ENCODE measurements around the gene SLC25A34.
"Not testable (repeated sequence)": the region's sequence is repeated elsewhere in the genome, so short reads cannot be mapped to it uniquely, and the experiment has no call there.

The SLC25A34 gene

DNA sequence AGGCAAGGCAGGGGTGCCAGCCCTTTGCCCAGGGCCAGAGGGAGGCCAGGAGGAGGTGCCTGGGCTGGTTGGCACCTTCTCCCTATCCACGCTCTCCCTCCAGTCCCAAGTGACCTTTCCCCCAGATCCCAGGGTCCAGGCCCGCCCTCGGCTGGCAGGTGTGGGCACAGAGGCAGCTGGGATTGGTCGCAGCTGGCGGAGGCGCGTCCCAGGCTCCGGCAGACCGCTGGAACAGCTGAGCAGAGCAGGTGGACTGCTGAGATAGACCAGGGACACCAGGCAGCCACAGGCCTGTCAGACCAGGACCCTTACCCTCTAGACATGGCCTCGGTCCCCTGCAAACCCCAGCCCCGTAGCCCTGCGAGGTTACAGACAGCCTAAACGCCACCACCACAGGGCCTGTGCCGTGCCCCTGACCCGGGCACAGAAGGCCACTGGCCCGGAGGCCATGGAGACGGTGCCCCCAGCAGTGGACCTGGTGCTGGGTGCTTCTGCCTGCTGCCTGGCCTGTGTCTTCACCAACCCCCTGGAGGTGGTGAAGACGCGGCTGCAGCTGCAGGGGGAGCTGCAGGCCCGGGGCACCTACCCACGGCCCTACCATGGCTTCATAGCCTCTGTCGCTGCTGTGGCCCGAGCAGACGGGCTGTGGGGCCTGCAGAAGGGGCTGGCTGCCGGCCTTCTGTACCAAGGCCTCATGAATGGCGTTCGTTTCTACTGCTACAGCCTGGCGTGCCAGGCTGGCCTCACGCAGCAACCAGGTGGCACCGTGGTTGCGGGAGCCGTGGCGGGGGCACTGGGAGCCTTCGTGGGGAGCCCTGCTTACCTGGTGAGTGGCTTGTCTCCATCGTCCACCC, at the start of gene SLC25A34:
Gene SLC25A34 (plus strand): TSS at position 221 of the 854 bp plus-strand sequence. CDS start 228 bp downstream, at position 449.
- in situ Hi-C loops (cut with HindIII; ENCODE audit: low sequenced_read_pairs): no loop called here

DNA sequence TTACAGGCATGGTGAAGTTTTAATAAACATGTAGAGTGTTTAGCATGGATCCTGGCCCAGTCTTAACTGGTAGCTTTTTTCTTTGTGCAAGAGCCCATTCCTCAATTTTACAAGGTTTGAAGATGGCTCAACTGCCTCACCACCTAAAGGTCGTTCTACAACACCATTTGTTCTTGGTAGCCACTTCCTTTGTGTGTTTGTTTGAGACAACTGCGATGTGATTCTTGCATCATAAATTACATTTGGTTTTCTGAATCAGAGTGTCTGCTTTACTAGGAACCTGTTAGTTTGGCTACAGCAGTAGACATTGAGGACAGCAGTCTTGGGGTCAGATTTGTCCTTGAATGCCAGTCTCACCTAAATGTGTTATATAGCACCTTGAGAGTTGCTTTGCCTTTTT, 48.6 kb upstream of the SLC25A34 start:
- in situ Hi-C loops (cut with HindIII; ENCODE audit: low sequenced_read_pairs): no loop called here

DNA sequence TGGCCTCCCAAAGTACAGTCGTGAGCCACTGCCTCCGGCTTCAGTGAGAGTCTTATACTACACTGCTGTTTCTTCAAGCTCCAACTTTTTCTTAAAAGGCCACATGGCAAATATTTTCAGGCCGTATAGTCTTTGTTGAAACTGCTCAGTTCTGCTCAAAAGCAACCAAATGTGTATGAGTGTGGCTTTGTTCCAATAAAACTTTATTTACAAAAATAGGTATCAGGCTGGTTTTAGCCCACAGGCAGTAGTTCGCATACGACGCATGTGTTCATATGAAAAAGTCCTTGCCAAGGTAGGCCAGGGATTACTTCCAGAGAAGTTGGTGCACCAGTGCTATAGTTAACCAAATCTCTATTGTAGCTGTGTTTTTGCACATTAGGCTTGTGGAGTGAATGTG, 45.7 kb upstream of the SLC25A34 start:
- in situ Hi-C loops (cut with HindIII; ENCODE audit: low sequenced_read_pairs): no loop called here

DNA sequence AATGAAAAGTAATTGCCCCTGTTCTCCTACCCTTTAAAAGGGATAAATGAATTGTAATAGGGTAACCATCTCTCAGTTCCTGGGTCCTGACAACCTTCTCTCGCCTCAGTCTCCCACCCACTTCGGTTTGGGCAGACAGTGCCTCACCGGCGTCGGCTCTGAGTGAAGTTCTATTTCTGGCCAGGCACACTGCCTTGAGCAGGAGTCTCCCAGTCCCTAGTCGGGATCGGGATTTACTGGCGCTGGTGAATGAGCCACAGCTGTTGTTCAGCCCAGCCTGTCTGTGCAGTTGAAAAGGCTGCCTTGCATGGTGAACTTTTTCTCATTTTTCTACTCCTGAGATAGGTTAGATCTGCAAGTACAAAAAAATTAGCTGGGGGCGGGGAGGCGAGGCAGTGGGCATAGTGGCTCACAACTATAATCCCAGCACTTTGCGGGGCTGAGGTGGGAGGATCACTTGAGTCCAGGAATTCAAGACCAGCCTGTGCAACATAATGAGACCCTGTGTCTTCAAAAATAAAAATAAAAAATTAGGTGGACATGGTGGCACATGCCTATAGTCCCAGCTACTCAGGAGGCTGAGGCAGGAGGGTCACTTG, 44.5 kb upstream of the SLC25A34 start:
- in situ Hi-C loops (cut with HindIII; ENCODE audit: low sequenced_read_pairs): no loop called here

DNA sequence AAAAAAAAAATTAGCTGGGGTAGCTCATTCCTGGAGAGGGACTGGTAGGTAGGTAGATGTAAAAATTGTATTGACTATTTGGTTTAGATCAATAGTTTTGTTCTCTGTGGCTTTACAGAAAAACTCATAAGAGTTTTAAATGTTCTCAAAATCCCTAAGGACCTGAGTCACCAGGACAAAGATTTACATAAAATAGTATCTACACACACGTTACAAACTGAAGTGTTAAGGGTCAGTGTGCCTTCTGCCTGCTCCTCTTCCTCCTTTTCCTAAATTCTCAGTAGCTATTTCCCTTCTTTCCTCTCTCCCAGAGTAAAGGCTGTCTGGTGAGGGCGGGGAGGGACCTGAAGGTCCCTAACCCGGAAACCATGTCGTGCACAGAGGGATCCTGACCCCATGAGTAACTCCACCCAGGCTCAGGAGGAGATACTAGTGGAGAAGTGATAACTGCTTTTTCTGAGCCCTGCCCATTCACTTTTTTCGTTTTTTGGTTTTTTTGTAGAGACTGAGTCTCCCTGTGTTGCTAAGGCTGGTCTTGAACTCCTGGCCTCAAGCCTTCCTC, 43.9 kb upstream of the SLC25A34 start:
- in situ Hi-C loops (cut with HindIII; ENCODE audit: low sequenced_read_pairs): no loop called here

DNA sequence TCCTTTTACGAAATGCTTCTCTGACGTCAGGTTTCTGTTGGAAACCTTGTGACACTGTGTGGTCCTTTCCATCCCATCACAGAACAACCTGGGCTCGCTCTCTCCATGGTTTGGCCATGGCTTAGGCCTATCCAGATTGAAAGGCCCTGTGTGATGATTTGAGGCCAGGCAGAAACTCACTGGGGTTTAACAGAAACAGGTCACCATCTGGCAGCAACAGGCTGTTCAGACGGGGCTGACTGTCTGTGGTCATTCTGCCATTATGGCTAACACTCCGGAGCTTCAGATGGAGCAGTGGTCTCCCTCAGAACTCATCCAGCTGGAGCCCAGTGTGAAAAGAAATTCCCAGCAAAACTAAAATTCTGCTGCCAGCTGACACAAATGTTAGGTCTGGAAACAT, 42.7 kb upstream of the SLC25A34 start:
- in situ Hi-C loops (cut with HindIII; ENCODE audit: low sequenced_read_pairs): no loop called here

DNA sequence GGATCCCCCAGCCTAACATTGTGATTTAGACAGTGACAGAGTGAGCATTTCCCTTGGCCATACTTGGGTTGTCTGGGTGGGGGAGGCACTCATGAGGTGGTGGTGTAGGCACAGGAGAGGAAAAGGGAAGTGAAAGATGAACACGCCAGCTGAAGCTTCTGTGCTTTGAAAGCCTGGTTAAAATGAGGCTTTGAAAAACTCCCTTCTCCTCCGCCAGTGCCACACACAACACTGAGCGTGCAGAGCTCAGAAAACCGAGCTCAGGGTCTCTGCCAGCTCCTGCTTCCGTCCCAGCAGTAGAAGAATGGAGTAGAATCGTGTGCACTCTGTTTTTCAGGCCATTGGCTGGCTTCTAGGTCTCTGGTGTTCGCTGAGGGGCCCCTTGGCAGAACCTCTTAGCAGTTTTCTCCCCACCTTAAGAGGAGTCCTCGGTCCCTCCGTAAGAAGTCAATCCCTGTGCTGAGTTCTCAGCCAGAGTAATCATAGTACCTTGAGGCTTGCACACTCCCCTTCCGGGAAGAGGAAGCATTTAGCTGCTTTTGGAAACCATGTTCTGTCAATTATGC, 39.0 kb upstream of the SLC25A34 start:
- in situ Hi-C loops (cut with HindIII; ENCODE audit: low sequenced_read_pairs): no loop called here

DNA sequence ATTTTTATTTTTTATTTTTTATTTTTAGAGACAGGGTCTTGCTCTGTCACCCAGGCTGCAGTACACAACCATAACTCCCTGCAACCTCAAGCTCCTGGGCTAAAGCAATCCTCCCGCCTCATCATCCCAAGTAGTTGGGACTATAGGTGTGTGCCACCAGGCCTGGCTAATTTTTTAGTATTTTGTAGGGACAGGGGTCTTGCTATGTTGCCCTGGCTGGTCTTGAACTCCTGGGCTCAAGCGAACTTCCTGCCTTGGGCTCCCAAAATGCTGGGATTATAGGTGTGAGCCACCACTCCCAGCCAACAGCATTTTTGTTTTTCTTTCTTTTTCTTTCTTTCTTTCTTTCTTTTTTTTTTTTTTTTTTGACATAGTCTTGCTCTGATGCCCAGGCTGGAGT, 37.9 kb upstream of the SLC25A34 start:
- in situ Hi-C loops (cut with HindIII; ENCODE audit: low sequenced_read_pairs): no loop called here

DNA sequence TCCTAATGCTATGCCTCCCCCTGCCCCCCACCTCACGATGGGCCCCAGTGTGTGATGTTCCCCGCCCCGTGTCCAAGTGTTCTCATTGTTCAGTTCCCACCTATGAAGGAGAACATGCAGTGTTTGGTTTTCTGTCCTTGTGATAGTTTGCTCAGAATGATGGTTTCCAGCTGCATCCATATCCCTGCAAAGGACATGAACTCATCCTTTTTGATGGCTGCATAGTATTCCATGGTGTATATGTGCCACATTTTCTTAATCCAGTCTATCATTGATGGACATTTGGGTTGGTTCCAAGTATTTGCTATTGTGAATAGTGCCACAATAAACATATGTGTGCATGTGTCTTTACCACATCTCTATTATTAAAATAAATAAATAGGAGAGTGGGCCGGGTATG, 36.7 kb upstream of the SLC25A34 start:
- in situ Hi-C loops (cut with HindIII; ENCODE audit: low sequenced_read_pairs): not testable (repeated sequence)

DNA sequence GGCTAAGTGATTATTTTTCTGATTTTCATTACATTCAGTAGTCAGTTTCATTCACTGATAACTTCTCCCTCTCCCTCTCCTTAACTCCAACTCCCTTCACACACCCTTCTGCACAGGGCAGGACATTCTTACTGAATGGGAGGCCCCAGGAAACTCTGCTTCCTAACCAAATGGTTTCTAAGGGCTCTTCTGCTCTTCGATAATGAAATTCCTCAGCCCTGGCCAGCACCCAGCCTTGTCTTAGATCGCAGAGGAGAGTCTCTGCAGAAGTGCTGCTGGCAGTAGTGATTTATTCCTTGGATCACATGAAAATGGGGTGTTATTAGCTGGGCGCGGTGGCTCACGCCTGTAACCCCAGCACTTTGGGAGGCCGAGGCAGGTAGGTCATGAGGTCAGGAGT, 35.5 kb upstream of the SLC25A34 start:
- in situ Hi-C loops (cut with HindIII; ENCODE audit: low sequenced_read_pairs): no loop called here

DNA sequence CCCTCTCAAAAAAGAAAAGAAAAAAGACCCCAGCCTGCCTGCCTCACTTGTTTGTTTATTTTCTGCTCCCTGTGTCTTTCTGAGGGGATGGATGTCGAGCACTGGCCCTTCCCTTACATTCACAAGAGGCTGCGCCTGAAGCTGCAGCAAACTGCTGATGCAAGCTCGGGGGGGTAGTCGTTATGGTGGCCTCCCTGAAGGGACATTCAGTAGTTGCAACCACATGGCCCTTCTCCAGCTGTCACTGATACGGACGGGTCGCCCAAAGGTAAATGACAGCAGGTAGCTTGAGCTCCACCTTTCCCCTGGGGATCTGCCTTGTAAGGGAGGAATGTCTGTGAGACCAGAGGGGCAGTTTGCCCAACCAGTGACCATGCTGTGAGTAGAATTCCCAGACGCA, 34.3 kb upstream of the SLC25A34 start:
- in situ Hi-C loops (cut with HindIII; ENCODE audit: low sequenced_read_pairs): no loop called here

DNA sequence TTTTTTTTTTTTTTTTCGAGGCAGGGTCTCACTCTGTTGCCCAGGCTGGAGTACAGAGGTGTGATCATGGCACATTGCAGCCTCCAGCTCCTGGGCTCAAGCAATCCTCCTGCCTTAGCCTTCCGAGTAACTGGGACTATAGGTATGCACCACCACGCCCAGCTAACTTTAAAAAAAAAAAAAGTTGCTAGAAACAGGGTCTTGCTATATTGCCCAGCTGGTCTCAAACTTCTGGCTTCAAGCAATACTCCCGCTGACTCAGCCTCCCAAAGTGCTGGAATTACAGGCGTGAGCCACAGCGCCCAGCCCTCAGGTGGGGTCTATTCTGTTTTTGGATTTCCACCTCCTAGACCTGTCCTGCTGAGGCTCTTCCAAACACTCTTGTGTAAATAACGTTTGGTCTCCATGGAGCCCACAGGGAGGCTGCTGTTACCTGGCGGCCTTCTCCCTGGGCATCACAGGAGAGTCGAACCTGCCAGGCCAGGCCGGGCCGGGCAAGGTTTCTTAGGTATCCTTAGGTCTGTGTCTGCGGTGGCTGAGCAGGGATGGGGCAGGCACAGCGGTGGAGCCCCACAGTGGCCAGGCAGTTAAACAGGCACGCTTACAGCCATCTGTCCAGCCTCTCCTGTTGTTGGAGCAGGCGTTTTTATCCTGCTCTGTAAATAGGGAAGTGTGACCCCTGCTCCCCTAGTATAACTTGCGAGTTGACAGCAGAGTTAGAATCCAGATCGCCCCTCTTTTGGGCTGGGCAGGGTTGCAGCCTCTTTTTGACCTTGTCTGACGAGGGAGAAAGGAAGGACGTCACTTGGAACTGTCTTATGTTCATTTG, 33.1 kb upstream of the SLC25A34 start:
- in situ Hi-C loops (cut with HindIII; ENCODE audit: low sequenced_read_pairs): no loop called here

DNA sequence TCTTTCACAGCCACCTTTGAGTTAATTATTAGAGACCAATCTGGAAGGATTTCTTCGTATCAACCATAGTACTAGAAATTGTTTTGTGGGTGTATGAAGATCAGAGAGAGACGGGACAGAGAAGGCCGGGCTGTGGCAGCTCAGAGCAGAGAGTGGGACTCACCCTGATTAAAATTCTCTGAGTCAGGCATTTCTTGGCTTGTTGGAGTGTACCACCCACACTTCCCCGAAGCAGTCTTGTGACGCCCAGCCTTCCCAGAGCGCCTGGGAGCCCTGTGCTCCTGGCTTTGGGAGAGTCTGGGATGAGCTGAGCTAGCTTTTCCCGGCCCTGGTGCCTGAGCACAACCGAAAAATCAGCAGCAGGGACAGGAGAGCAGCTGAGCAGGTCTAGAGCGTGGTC, 32.5 kb upstream of the SLC25A34 start:
- in situ Hi-C loops (cut with HindIII; ENCODE audit: low sequenced_read_pairs): no loop called here

DNA sequence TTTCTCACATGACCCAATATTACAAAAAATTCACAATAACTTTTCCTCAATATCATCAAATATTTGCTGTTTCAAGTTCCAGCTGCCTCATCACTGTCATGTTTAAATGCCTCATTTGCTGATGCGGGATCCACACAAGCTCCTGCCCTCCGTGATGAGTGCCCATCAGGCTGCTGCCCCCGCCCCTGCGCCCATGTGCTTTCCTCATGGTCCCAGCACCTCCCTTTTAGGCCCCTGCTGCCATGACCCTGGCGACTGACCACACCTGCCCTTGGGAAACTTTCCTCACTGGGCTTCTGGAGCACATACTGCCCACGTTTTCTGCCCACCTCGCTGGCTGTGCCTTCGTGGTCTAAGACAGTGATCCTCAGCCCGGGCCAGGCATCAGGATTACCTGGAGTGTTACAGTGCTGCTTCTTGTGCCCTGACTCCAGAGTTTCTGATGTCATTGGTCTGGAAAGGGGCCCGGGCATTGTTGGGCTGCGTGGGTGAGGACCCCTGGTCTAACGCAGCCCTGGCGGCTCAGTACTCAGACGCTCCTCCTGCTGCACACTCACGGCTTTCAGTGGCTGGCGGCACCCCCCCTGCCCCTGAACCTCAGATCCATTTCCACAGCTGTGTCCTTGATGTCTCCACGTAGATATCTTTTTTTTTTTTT, 31.4 kb upstream of the SLC25A34 start:
- in situ Hi-C loops (cut with HindIII; ENCODE audit: low sequenced_read_pairs): no loop called here

DNA sequence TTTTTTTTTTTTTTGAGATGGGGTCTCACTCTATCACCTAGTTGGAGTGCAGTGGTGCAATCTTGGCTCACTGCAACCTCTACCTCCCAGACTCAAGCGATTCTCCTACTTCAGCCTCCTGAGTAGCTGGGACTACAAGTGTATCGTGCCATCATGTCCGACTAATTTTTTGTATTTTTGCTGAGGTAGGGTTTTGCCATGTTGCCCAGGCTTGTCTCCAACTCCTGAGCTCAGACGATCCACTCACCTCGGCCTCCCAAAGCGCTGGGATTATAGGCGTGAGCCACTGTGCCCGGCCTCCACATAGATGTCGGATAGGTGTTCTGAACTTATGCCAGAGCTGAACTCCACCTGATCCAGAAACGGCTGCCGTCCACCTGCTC, 30.9 kb upstream of the SLC25A34 start:
- in situ Hi-C loops (cut with HindIII; ENCODE audit: low sequenced_read_pairs): no loop called here

DNA sequence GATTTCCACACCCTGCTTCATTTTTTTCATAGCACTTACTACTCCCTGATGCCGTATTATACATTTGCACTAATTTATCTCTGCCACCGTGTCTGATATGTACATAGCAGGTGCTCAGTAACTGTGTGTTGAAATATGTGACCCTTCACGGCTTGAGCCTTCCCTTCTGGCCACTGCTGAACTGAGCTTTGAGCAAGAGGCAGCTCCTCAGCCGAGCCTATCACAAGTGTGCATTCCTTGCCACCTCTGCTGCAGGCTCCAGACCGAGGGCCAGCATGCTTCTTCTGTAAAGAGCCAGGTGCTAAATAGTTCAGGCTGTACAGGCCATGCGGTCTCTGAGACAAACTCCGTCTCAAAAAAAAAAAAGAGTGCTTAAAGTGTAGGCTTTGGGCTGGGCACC, 29.3 kb upstream of the SLC25A34 start:
- in situ Hi-C loops (cut with HindIII; ENCODE audit: low sequenced_read_pairs): no loop called here

DNA sequence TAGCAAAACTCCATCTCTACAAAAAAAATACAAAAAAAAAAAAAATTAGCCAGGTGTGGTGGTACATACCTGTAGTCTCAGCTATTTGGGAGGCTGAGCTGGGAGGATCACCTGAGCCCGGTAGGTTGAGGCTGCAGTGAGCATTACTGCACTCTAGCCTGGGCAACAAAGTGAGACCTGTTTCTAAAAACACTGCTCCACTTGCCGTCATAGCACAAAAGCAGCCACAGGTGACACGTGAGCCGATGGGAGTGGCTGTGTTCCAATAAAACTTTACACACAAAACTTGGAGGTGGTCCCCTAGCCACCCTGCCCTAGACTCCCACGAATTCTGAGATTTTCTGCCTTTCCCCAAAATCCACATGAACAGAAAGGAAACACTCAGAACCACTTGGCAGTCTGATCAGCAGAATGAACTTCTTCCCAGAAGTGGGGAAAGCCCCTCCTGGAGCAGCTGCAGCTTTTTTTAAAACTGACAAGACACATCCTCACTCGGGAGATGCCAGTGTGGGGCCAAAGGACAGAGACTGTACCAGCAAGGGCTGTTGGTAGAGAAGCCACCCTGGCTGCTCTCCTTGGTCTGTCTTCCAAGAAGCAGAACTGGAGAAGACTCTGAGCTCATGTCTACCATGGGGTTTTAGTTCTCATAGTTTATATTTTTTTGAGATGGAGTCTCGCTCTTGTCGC, 28.7 kb upstream of the SLC25A34 start:
- in situ Hi-C loops (cut with HindIII; ENCODE audit: low sequenced_read_pairs): no loop called here

DNA sequence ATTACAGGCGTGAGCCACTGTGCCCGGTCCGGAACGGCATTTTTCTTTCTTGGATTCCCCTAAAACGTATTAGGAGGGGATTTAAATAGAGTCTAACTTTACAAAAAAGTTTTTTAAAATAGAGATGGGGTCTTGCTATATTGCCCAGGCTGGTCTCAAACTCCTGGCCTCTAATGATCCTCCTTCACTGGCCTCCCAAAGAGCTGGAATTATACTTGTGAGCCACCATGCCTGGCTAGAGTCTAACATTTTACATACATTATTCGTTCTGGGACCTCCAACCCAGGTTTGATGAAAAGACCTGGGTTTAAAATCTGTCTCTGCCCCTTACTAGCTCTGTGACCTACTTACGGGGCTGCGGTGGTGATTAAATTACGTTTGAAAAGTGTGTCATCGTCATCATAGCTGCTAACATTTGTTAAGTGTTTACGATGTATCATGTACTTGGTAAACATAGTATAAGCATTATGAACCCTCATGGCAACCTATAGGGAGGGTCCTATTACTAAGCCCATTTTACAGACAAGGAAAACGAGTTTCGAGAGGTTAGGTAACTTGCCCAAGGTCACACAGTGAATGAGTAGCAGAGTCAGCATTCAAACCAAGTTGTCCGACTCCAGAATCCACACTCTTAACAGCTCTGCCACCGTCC, 27.4 kb upstream of the SLC25A34 start:
- in situ Hi-C loops (cut with HindIII; ENCODE audit: low sequenced_read_pairs): no loop called here

DNA sequence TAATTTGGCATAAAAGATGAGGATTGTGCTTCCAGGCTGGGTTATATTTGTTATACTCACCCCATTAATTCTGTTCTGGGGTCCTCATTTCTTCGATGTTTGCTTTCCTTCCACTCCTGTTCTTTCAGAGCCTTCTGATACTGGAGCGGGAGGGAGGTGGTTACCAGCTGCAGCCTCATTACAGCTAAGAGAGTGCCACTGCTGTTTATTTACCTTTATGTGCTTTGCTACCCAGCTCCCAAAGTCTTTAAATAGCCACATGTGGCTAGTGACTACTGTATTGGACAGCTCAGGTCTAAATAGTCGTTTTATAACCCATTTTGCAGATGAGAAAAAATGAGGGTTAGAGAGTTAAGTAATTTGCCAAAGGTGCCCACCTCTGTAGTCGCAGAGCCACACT, 26.8 kb upstream of the SLC25A34 start:
- in situ Hi-C loops (cut with HindIII; ENCODE audit: low sequenced_read_pairs): no loop called here

All from DLD1 (cell line).